ENCODE measurements around the gene CCN5. TPM values are rescaled to one million over a fixed set of nuclear protein-coding genes. Genes with fewer than 3 reads are reported as not detected.

CCN5 gene
- total and polyA plus RNA-seq, 2 of the 8 experiments (the other 6 are each of a cell fraction or from before 2014, with no cell fraction given), result not detected

- H2BK120ac ChIP-seq (replicated peaks; ENCODE audit: low read depth, low read length), result no peak overlapping the region
- CTCF ChIA-PET (ENCODE audit: partially characterized antibody), result interaction anchor here (0.9 to 17.1 kb wide), 7 partner anchors 10 to 108 kb away, joined by 3 to 256 read pairs (median 4); partner anchors contain the start of gene KCNK15
- H3K27ac ChIP-seq (ENCODE audit: low read depth, low read length), result no peak overlapping the region
- H3K4me3 ChIP-seq (ENCODE audit: extremely low read depth in 1 of 4, insufficient read depth in 2 of 4, low read depth in 3 of 4, low read length in 4 of 4), result no peak overlapping the region
- no peaks in the 10 kb centered on the region for H3K79me2 ChIP-seq (ENCODE audit: control insufficient read depth in 1 of 2, insufficient read depth in 2 of 2, low read length in 2 of 2)
- H2BK20ac ChIP-seq (ENCODE audit: low read length), result no peak overlapping the region
- 0 out of 7 replicates have a peak, but pooled peaks cover 0 to 3% (median under 1%) of the 10 kb centered on the region in 4 experiments for H3K4me1 ChIP-seq (replicated peaks in 1 of 4; ENCODE audit: control insufficient read depth in 3 of 4, insufficient read depth in 4 of 4, low read length in 3 of 4)
- no peak overlapping the region for H4K8ac ChIP-seq (ENCODE audit: extremely low read depth, insufficient read depth, low read length)
- FAIRE-seq (no peak), DNase-seq (ENCODE audit: low read depth in 1 of 2, low spot score in 2 of 2) (no peak)
- H3K79me1 ChIP-seq (ENCODE audit: low read depth, low read length), result no peaks in the 10 kb centered on the region
- no peak overlapping the region for H3K4ac ChIP-seq (replicated peaks; ENCODE audit: insufficient read length, low read depth, low read length)
- no peaks in the 10 kb centered on the region for H3K23me2 ChIP-seq (ENCODE audit: low read depth, low read length)
- H3K27me3 ChIP-seq (replicated peaks in 1 of 4; ENCODE audit: control insufficient read depth in 3 of 4, extremely low read depth in 1 of 4, insufficient read depth in 3 of 4, low read length in 3 of 4), result no peaks in the 10 kb centered on the region
- H4K91ac ChIP-seq (replicated peaks; ENCODE audit: insufficient read length, low read length), result no peak overlapping the region
- H2BK5ac ChIP-seq (ENCODE audit: low read depth, low read length), result no peak overlapping the region
- no peak overlapping the region for H4K5ac ChIP-seq (ENCODE audit: insufficient read length, low read depth, low read length)
- H3K23ac ChIP-seq (ENCODE audit: insufficient read length), result no peak overlapping the region
- WGBS, 2 experiments (ENCODE audit: extremely low coverage in 1 of 2, insufficient coverage in 1 of 2, insufficient read length in 1 of 2, insufficient replicate concordance in 2 of 2, low coverage in 1 of 2, low lambda C conversion rate in 2 of 2, missing lambda C conversion rate in 1 of 2), result 89% methylated on average over 10 of the region's 10 CpGs; no CpG with 5 or more reads in 1 of the 2 experiments
- H3K14ac ChIP-seq (ENCODE audit: insufficient read length), result no peak overlapping the region
- no peak overlapping the region for H3K56ac ChIP-seq (replicated peaks; ENCODE audit: insufficient read length, low read depth, low read length)
- no peak overlapping the region for H2BK12ac ChIP-seq (ENCODE audit: low read depth, low read length)
- POLR2A ChIA-PET (ENCODE audit: partially characterized antibody), result interaction anchor here (0.6 to 1.3 kb wide), 2 partner anchors 39 to 61 kb away, joined by 3 read pairs; no protein-coding TSS in a partner anchor
- TF ChIP-seq JUN (IDR thresholded peaks at IDR 0.05; ENCODE audit: low read depth, low read length) (no peak), SP1 (IDR thresholded peaks at IDR 0.05; ENCODE audit: low read depth, low read length) (no peak), TEAD4 (IDR thresholded peaks at IDR 0.05; ENCODE audit: low read depth, low read length) (no peak), PHF8 (conservative IDR thresholded peaks at IDR 0.05; ENCODE audit: low read depth, low read length) (no peak), ATF3 (IDR thresholded peaks at IDR 0.05; ENCODE audit: insufficient read depth, low read depth, low read length) (no peak), MAFK (IDR thresholded peaks at IDR 0.05; ENCODE audit: low read depth, low read length) (no peak), CHD1 (IDR thresholded peaks at IDR 0.05; ENCODE audit: low read depth, low read length) (no peak), HDAC6 (IDR thresholded peaks at IDR 0.05; ENCODE audit: low read depth, low read length) (no peak), RNF2 (IDR thresholded peaks at IDR 0.05; ENCODE audit: borderline replicate concordance, low read depth, low read length, missing control alignments, poor library complexity, severe bottlenecking) (no peak), SP2 (IDR thresholded peaks at IDR 0.05; ENCODE audit: low read length) (no peak)
- no peak overlapping the region for H2AFZ ChIP-seq (ENCODE audit: low read length)
- H3K36me3 ChIP-seq (ENCODE audit: control insufficient read depth in 2 of 4, insufficient read depth in 4 of 4, low read length in 3 of 4), result peaks cover 0 to 9% (median 2%) of the 10 kb centered on the region in 4 experiments; a peak in 3 of 8 replicates
- no peak overlapping the region for H3K18ac ChIP-seq (ENCODE audit: extremely low read depth, low read length)
- no peak overlapping the region for H2BK15ac ChIP-seq (ENCODE audit: low read length)
- no peak overlapping the region for H3K4me2 ChIP-seq (ENCODE audit: insufficient read depth in 1 of 2, low read depth in 2 of 2, low read length in 2 of 2)
- H3K9me3 ChIP-seq (ENCODE audit: insufficient read depth in 2 of 2, low read depth in 1 of 2, low read length in 1 of 2), result no peaks in the 10 kb centered on the region
- no peak overlapping the region for H3K9ac ChIP-seq (replicated peaks in 1 of 4; ENCODE audit: extremely low read depth in 1 of 4, low read depth in 3 of 4, low read length in 3 of 4)
- H4K20me1 ChIP-seq (replicated peaks in 1 of 2; ENCODE audit: control insufficient read depth in 1 of 2, insufficient read depth in 2 of 2, low read length in 2 of 2), result peaks cover 0 to 8% of the 10 kb centered on the region in 2 experiments
- no peak overlapping the region for H2AK5ac ChIP-seq (ENCODE audit: low read depth, low read length)
Measured at GRCh38 chr20:44758247-44759101, 43.3 kb downstream of the CCN5 start.

Measured in H1 (cell line).